HCT116 (cell line): ENCODE data around the gene AQP12B.

Experiments
- POLR2A ChIP-seq: IDR thresholded peaks from 2 replicates; pipeline ENCODE4 v1.7.0; 2011; ENCODE audit warnings: borderline replicate concordance; ENCODE audit not compliant: insufficient read depth, insufficient read length; ENCODE audit errors: extremely low read depth
- TF ChIP-seq, protein P1 (sequence below), 3 experiments: fragments of 200-600 bp in 1 of 3; sonication (generic) in 1 of 3; IDR thresholded peaks in 2 of 3; conservative IDR thresholded peaks in 1 of 3; 2 replicates each; pipeline ENCODE4 v1.5.1; 2012 to 2017; ENCODE audit warnings: low read depth in 2 of 3, low read length in 2 of 3, antibody characterized with exemption in 1 of 3, borderline replicate concordance in 1 of 3, control low read depth in 1 of 3, mild to moderate bottlenecking in 1 of 3, mixed read lengths in 1 of 3, mixed run types in 1 of 3, moderate library complexity in 1 of 3; ENCODE audit not compliant: insufficient read depth in 1 of 3

DNA sequence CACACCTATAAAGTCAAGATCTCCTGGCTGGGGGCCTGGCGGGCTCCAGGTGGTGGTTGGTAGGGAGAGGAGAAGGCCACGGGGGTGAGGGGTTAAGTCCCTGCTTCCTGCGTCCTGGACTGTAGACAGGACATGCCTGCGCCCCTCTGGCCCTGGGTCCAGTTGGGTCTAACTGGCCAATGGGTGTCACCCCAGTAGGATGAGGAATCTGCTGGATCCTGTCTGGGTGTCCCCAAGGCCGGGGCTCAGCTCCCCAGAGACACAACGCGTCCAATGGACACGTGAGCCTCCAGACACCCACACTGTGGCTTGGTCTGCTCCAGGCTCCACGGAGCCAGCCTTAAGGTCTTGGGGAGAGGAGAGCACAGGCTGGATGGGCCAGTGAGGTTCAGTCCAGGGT lies 28.6 kb upstream of the AQP12B start:
- TF ChIP-seq, protein P1, sequence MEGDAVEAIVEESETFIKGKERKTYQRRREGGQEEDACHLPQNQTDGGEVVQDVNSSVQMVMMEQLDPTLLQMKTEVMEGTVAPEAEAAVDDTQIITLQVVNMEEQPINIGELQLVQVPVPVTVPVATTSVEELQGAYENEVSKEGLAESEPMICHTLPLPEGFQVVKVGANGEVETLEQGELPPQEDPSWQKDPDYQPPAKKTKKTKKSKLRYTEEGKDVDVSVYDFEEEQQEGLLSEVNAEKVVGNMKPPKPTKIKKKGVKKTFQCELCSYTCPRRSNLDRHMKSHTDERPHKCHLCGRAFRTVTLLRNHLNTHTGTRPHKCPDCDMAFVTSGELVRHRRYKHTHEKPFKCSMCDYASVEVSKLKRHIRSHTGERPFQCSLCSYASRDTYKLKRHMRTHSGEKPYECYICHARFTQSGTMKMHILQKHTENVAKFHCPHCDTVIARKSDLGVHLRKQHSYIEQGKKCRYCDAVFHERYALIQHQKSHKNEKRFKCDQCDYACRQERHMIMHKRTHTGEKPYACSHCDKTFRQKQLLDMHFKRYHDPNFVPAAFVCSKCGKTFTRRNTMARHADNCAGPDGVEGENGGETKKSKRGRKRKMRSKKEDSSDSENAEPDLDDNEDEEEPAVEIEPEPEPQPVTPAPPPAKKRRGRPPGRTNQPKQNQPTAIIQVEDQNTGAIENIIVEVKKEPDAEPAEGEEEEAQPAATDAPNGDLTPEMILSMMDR (IDR thresholded peaks at IDR 0.05 in 2 of 3, conservative IDR thresholded peaks at IDR 0.05 in 1 of 3; ENCODE audit: borderline replicate concordance in 1 of 3, insufficient read depth in 1 of 3, low read depth in 2 of 3, low read length in 2 of 3) = no peak
- no peak for TF ChIP-seq POLR2A
